Subcutaneous adipose tissue (tissue), 4 donors: Measurements from ENCODE around the gene ERMN. TPM values are rescaled to one million over a fixed set of nuclear protein-coding genes. Genes with fewer than 3 reads are reported as not detected.

Experiments used
- total RNA-seq, 4 donors: library from RNA; depleted of rRNA; stranded (reverse); fragments of >200 nt; gene quantifications; one replicate each; pipeline ENCODE4 v1.1.0, GENCODE V29; 2016
- TF ChIP-seq, protein P1 (sequence below): fragments of 450-650 bp; IDR thresholded peaks from one replicate; pipeline ENCODE4 v1.5.1; 2016; ENCODE audit warnings: low read depth, mild to moderate bottlenecking, control low read depth, antibody characterized with exemption, moderate library complexity

ERMN gene
- total RNA-seq, 4 donors from 2014 or later = 0.16 to 1.9 (median 0.22) TPM; not detected in 1

DNA sequence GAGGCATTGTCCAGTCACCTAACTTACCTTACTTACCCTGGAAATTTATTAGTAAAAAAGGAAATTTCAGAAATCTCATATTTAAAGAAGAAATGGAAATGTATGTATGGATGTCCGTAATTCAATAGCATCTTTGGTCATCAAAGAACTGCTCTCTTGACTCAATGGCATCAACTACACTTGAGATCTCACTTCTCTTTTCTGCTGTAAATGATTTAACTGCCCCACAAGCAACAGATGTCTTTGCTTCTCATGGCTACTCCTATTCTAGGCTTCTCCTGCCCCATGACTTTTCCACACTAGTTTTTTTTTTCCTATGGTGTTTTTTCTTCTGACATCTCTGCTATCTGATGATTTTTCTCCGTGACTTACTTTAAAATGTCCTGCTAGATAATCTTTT is 34.0 kb upstream of the ERMN start:
- TF ChIP-seq, protein P1, sequence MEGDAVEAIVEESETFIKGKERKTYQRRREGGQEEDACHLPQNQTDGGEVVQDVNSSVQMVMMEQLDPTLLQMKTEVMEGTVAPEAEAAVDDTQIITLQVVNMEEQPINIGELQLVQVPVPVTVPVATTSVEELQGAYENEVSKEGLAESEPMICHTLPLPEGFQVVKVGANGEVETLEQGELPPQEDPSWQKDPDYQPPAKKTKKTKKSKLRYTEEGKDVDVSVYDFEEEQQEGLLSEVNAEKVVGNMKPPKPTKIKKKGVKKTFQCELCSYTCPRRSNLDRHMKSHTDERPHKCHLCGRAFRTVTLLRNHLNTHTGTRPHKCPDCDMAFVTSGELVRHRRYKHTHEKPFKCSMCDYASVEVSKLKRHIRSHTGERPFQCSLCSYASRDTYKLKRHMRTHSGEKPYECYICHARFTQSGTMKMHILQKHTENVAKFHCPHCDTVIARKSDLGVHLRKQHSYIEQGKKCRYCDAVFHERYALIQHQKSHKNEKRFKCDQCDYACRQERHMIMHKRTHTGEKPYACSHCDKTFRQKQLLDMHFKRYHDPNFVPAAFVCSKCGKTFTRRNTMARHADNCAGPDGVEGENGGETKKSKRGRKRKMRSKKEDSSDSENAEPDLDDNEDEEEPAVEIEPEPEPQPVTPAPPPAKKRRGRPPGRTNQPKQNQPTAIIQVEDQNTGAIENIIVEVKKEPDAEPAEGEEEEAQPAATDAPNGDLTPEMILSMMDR = no peak

DNA sequence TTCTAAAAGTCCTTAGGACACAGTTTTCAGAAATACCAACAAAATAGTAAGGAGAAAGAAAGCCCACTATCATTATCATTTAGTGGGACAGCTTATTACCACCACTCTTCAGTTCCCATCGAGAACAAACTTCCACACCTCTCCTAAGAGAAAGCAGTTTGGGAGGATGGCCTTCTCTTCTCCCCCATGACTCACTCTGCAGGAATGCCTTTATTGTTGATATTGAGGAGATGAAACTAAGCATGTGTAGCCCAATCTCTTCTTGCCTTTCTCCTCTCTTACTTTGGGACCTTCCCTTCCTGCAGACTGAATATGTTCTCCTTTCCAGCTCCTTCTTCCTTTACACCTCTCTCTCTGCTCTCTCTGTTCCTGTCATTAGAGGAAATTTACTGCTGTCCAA is 30.0 kb upstream of the ERMN start:
- TF ChIP-seq, protein P1 = no peak

DNA sequence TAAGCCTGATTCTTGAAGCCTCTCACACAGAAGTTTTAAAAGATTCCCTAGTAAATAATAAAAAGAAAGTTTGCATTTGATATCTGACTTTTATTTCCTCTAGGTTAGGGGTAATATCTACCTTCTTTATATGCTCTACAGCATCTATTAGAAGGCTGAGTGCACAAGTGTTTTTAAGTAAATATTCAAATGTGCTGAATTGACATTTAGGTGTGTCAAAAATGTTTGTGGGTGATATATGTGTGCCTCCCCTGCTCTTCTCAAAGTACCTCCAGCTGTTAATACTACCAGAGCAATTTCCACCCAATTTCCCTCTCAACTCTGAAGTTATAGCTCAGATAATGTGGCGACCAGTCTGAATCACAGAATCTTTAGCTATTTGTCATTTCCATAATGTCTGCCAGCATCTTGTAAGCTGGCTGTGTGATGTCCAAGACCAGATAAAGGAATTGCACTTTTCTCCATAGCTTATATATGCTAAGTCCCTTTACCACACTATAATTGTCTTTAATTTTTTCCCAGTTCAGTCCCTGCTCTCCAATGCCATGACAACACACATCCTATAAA is 24.4 kb upstream of the ERMN start:
- TF ChIP-seq, protein P1 = no peak

DNA sequence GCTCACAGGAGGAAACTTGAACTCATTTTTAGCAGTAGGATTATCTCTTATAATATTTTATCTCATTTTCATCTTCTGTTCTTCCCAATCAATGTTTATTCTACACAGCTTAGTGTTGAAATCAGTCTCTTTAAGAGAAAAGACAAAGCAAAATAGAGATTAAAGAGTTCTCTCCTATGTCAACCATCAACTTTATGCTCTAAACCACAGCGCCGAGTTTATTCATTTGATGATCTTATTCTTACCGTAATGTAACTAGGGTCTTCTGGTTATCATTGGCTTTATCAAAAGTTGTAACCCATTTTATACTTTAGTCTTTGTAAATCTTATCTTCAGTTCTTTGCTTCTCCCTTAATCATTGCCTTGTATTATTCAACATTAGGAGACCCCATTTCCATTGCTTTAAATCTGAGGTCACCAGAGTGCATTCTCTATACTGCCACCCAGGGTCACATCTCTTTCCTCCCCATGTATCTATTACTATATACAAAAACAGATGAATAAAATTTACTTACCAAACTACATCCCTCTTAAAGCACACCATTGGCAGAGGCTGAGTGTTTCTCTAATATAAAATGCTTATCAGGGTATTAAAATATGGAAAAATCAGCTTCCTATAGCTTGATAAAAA is 22.8 kb upstream of the ERMN start:
- TF ChIP-seq, protein P1 = no peak

DNA sequence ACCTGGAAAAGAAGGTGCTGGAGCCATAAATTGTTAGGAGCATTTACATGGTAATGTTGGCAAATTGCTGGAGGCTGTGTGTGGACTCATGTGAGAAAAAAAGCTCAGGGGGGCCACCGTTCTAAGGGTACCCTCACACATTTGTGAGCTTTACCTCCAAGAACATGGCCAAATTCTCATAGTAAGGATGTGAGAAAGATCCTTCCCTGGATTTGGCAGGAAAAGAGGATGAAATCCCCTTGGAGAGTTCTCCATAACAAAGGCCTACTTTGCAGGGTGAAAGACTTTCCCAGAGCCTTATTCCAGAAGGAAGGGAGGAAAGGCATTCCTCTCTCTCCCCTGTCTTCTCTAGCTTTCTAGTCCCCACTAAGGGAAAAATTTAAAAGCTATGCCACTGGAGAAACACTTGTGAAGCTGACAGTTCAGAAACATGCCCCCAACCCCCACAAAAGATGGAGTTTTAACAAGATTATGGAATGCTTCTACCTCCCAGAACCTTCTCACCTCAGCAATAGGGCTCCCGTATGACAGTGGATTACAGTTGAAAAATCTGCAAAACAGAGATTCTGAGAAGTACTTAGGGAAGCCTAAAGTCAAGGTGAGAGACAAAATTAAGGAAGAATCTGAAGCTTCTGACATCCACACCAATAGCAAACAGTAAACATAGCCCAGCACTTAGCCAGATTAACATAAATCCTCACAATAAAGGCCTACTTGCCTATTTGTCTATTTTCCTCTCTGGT is 20.2 kb upstream of the ERMN start:
- TF ChIP-seq, protein P1 = no peak

DNA sequence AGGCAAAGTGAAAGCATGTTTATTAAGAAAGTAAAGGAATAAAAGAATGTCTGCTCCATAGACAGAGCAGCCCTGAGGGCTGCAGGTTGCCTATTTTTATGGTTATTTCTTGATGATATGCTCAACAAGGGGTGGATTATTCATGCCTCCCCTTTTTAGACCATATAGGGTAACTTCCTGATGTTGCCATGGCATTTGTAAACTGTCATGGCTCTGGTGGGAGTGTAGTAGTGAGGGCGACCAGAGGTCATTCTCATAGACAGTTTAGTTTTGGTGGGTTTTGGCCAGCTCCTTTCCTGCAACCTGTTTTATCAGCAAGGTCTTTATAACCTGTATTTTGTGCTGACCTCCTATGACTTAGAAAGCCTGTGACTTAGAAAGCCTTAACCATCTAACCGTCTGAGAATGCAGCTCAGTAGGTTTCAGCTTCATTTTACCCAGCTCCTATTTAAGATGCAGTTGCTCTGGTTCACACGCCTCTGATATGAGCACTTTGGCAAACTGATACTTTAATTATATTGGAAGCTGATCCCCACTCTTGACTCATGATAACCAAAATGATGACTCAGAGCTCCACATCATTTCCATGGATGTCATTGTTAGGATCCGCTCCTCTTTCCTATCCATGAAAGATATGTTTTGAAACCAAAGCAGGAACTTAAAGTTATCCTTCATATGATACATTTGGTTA is 14.5 kb upstream of the ERMN start:
- TF ChIP-seq, protein P1 = no peak

DNA sequence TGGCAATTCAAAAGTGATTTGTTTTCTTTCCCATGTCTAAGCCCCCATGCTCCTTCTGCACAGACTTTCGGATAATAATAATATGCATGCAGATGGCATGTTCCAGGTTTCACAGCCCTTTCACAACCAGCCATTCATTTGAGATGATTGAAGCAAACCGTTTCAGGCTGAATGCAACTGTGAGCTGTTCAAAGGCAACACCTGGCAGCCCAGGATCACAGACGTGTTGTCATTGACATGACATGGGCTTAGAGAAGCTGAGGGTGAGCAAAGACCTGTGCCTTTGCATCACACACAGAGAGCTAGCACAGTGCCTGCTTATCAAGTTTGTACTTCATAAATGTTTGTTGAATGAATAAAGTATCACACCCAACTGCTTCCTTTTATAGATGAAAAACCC is 12.4 kb upstream of the ERMN start:
- TF ChIP-seq, protein P1 = no peak
